ENCODE results near the gene MT1M.
A peak's percentile ranks its signal among the peaks of the same experiment; 100 is the strongest.

The MT1M gene

DNA sequence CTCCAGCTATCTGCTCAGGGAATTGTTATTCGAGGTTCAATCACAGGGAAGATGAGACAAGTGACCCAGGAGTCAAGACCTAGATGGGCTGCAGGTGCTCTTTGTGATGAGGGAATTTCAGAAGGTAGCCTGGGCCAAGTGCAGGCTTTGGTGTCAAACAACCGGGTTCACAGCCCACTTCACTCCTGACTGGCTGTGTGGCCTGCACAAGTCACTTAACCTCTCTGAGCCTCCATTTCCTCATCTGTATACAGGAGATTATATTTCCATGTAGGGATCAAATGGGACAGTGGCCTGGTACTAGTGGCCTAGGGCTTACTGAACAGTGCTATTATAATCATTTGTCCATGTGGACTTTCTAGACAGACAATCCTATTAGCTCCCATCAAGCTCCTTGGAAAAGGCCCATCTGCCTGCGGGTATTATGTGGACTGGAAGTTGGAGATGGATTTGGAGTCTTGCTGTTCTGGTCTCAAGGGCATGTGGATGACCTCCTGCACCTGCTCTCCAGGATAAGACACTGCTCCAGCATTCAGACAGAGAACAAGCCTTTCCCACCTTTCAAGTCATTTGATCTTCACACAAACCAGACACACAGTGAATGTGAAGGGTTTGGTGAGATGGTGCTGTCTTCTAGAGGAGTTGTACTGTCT, 46.7 kb downstream of the MT1M start:
- DNase-seq, result no peak

DNA sequence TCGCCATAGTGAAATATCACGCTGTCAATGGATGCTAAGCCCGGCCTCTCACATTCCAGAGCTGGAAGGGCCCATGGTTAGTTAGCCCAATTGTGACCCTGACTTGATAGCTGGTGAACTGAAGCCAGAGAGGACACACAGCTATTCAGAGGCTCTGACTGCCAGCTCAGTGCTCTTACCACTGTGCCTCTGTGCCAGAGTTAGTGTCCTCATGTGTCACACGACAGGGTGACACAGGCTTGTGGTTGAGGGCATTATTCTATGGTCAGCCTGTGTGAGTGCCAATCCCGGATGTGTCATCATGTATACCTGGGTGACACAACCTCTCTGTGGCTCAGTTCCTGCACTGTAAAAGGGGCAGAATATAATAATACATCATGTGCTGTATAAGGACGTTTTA, 47.4 kb downstream of the MT1M start:
- peak; percentile 58 for DNase-seq

GRCh38 chr16:56681939-56682702, 49.7 kb downstream of the MT1M start, which contains the start of gene MT1X:
TSS of gene MT1X (plus strand) at chr16:56682470. CDS start at chr16:56682541, 71 bp downstream.
- DNase-seq, result peak; percentile 83

GRCh38 chr16:56682703-56683397, 50.4 kb downstream of the MT1M start:
- DNase-seq, result no peak
